Choroid plexus epithelial cell (primary cell): ENCODE results near the gene TSEN34.
"Not testable (repeated sequence)": the region's sequence is repeated elsewhere in the genome, so short reads cannot be mapped to it uniquely, and the experiment has no call there.

Experiments used
- DNase-seq: peaks from one replicate; pipeline ENCODE4 v3.0.0-alpha.2; 2010; ENCODE audit warnings: low read depth
- H3K4me3 ChIP-seq: 2 replicates; pipeline ENCODE4 v1.5.1; 2011; ENCODE audit warnings: low read depth, mild to moderate bottlenecking, control low read depth, low read length, moderate library complexity
- TF ChIP-seq, protein P1 (sequence below): conservative IDR thresholded peaks from 2 replicates; pipeline ENCODE4 v1.5.1; 2011; ENCODE audit warnings: low read depth, mild to moderate bottlenecking, control low read depth, inconsistent platforms, low read length, moderate library complexity

Gene TSEN34

DNA sequence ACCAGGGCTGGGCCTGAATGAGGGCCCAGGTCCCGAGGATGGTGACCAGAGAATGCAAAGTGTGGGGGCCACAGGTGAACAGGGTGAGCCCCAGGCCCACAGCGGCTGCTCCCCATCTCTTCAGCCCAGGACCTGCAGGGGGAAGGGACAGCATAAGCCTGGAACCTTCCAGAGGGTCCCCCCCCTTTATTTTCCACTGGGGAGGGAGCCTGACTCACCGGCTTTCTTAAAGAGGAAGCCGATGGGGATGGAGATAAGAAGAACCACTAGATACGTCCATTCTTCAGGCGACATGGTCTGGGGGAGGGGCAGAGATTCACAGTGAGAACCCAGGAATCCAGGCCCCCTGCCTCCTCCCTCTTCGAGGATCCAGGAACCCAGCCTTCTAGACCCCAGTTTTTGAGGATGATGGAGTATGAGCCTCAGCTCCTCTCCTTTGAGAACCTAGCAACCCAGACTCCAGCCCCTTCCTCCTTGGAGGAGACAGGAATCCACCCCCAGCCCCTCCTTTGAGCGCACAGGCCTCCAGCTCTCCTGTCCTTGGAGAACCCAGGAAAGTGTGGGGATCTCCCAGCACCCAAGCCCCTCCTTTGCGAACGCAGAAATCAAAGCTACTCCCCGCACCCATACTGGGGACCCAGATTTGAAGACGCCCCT, 2.8 kb upstream of the TSEN34 start:
- TF ChIP-seq, protein P1, sequence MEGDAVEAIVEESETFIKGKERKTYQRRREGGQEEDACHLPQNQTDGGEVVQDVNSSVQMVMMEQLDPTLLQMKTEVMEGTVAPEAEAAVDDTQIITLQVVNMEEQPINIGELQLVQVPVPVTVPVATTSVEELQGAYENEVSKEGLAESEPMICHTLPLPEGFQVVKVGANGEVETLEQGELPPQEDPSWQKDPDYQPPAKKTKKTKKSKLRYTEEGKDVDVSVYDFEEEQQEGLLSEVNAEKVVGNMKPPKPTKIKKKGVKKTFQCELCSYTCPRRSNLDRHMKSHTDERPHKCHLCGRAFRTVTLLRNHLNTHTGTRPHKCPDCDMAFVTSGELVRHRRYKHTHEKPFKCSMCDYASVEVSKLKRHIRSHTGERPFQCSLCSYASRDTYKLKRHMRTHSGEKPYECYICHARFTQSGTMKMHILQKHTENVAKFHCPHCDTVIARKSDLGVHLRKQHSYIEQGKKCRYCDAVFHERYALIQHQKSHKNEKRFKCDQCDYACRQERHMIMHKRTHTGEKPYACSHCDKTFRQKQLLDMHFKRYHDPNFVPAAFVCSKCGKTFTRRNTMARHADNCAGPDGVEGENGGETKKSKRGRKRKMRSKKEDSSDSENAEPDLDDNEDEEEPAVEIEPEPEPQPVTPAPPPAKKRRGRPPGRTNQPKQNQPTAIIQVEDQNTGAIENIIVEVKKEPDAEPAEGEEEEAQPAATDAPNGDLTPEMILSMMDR: no peak
- peak; percentile 55 for DNase-seq
- H3K4me3 ChIP-seq: peak overlapping the region; percentile 83

DNA sequence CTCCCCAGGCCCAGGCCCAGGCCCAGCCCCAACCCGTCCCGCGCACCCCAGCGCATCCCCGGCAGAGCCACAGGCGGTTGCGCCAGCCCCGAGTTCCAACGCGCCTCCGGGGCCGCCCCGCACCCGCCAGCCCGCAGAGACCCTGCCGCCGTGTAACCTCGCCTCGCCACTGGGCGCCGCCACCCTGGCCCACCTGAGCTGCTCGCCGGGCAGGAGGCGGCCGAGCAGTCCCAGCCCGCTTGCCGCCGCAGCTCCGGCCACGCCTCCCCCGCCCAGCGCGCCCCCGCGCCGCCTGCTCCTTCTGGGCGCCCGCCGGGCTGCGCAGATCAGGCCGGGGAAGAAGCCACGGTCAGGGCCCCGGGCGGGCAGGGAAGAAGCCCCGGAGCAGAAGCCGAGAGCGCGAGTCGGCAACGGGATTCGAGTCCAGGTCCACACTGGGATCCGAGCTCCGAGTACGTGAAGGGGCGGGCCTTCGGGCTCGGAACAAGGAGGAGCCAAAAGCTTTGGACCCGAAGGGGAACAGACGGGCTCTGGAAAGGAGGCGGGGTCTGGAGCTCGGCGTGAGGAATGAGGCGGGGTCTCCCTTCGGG, 1.9 kb upstream of the TSEN34 start, which contains the start of gene MBOAT7:
Gene MBOAT7 (minus strand): TSS at position 436 of the 590 bp plus-strand sequence. CDS start 1,072 bp downstream, outside the sequence.
- TF ChIP-seq, protein P1: no peak
- no peak for DNase-seq

DNA sequence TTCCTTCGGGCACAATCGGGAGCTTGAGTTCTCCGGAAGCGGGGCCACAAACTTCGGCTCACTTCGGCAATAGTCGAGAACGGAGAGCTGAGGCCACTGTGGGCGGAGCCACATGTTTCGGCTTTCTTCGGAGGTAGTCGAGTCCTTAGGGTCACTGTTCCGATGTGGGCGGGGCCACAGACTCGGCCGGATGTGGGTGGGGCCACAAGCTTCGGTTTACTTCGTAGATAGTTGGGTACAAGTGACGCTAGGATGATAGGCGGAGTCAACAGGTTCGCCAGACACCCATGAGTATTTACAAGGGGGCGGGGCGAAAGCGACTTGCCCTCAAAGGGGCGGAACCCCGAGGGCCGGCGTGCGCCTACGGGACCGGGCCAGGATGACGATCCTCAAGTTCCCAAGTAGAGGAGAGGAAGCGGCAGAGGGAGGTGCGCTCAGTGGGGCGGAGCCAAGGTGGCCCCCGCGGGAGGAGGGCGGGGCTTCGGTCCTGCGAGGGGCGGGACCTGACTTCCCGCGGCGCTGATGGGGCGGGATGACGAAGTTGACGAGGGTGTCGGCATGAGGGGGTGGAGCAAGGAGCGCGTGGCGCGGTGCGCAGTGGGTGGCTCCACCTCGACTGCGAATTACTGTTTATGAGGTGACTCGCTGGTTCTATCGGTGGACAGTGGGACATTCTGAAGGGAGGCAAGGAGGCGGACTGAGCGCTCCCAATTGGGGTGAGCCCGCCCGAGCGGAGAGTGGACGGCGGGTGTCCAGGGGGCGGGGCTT, 1.2 kb upstream of the TSEN34 start:
- TF ChIP-seq, protein P1: no peak

More for the DNA sequence above, 1.9 kb upstream of the TSEN34 start, which contains the start of gene MBOAT7:
- H3K4me3 ChIP-seq: peak within 1 kb of the TSS; percentile 83

DNA sequence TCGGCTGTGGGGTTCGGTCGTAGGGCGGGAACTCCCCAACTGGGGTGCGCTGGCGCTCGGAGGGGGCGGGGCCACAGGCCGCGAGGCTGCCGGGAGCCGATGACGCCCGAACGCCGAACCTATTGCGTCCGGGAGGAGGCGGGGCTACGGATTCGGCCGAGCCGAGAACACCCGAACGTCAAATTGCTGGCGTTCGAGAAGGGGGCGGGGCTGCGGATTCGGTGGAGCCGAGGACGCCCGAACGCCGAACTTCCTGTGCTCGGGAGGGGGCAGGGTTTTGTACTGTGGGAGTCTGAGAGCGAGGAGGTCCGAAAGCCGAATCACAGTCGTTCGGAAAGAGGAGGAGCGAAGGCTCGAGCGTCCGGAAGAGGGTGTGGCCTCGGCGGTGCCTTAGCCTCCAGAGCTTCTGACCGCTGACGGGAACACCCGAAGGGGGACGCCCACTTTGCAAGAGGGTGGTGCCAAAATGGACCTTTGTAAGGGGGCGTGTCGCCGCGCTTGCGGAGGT, 551 bp upstream of the TSEN34 start:
- DNase-seq: peak; percentile 100
- TF ChIP-seq, protein P1: no peak
- peak overlapping the region; percentile 85 for H3K4me3 ChIP-seq

More for the DNA sequence above, 1.2 kb upstream of the TSEN34 start:
- peak overlapping the region; percentile 83 for H3K4me3 ChIP-seq
- DNase-seq: peak; percentile 100

DNA sequence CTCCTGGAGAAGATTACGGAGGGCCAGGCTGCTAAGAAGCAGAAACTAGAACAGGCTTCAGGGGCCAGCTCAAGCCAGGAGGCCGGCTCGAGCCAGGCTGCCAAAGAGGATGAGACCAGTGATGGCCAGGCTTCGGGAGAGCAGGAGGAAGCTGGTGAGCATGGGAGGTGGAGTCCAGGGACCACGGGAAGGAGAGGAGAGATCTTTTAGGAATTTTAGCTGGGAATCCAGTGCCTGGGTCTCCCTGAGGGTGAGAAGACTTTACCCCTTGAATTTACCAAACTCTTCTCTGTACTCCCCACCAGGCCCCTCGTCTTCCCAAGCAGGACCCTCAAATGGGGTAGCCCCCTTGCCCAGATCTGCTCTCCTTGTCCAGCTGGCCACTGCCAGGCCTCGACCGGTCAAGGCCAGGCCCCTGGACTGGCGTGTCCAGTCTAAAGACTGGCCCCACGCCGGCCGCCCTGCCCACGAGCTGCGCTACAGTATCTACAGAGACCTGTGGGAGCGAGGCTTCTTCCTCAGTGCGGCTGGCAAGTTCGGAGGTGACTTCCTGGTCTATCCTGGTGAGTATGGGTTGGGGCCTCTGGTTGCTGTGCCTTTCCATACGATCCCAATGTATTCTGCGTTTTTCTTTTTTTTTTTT, 824 bp downstream of the TSEN34 start:
- no peak for DNase-seq
- peak overlapping the region; percentile 85 for H3K4me3 ChIP-seq
- TF ChIP-seq, protein P1: no peak

DNA sequence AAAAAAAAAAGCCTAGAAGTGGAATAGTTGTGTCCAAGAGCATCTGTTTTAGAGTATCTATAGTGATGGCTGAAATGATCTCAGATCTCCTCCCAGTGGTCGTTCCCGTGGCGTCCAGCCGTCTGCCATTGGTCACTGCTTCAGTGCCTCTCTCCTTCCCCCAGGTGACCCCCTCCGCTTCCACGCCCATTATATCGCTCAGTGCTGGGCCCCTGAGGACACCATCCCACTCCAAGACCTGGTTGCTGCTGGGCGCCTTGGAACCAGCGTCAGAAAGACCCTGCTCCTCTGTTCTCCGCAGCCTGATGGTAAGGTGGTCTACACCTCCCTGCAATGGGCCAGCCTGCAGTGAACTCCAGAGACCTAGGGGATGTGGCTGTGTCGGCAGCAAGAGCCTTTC, 1.9 kb downstream of the TSEN34 start:
- TF ChIP-seq, protein P1: no peak
- no peak overlapping the region for H3K4me3 ChIP-seq
- no peak for DNase-seq

DNA sequence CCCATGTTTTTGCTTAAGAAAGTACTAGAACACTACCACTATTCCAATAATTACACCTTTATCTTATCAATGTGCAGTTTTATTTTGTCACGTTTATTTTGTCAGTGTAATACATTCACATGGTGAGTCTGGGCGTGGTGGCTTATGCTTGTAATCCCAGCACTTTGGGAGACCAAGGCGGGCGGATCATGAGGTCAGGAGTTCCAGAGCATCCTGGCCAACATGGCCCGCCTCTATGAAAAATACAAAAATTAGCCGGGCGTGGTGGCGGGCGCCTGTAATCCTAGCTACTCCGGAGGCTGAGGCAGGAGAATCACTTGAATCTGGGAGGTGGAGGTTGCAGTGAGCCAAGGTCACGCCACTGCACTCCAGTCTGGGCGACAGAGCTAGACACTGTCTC, 3.4 kb downstream of the TSEN34 start:
- DNase-seq: not testable (repeated sequence)

More for the DNA sequence above, 3.4 kb downstream of the TSEN34 start:
- H3K4me3 ChIP-seq: not testable (repeated sequence)
